Loucy (cell line): ENCODE measurements around the gene LMF1.

Experiments
- H2AFZ ChIP-seq: fragments of 200-600 bp; sonication (generic); 2 replicates; pipeline ENCODE4 v1.6.0; 2016; ENCODE audit warnings: antibody characterized with exemption, mild to moderate bottlenecking, low read length, moderate library complexity
- H3F3A ChIP-seq: fragments of 200-600 bp; 2 replicates; pipeline ENCODE4 v1.6.0; 2016; ENCODE audit warnings: antibody characterized with exemption, low read depth, mild to moderate bottlenecking
- H3K27me3 ChIP-seq: fragments of 200-600 bp; sonication (generic); 2 replicates; pipeline ENCODE4 v1.6.1; 2014; ENCODE audit warnings: low read length, mild to moderate bottlenecking; ENCODE audit not compliant: insufficient read depth, poor library complexity, severe bottlenecking
- H3K36me3 ChIP-seq: fragments of 200-600 bp; sonication (generic); 2 replicates; pipeline ENCODE4 v1.6.1; 2016; ENCODE audit warnings: low read length; ENCODE audit not compliant: insufficient read depth
- H3K4me1 ChIP-seq: fragments of 200-600 bp; sonication (generic); 2 replicates; pipeline ENCODE4 v1.5.1; 2014; ENCODE audit warnings: low read length, mild to moderate bottlenecking; ENCODE audit not compliant: insufficient read depth, poor library complexity, severe bottlenecking
- H3K4me2 ChIP-seq: fragments of 200-600 bp; sonication (generic); 2 replicates; pipeline ENCODE4 v1.6.0; 2014; ENCODE audit warnings: antibody characterized with exemption, low read length, low read depth, mild to moderate bottlenecking; ENCODE audit not compliant: poor library complexity, severe bottlenecking
- H3K4me3 ChIP-seq: fragments of 200-600 bp; sonication (generic); 2 replicates; pipeline ENCODE4 v1.5.1; 2014; ENCODE audit warnings: low read length, mild to moderate bottlenecking, mixed read lengths; ENCODE audit not compliant: poor library complexity, severe bottlenecking
- H3K79me2 ChIP-seq: fragments of 200-600 bp; sonication (generic); 2 replicates; pipeline ENCODE4 v1.6.1; 2014; ENCODE audit warnings: low read length; ENCODE audit not compliant: insufficient read depth
- H3K9ac ChIP-seq: fragments of 200-600 bp; sonication (generic); 2 replicates; pipeline ENCODE4 v1.6.0; 2014; ENCODE audit warnings: mild to moderate bottlenecking, low read depth, low read length, moderate library complexity; ENCODE audit not compliant: poor library complexity, severe bottlenecking
- H3K9me2 ChIP-seq: fragments of 200-600 bp; sonication (generic); replicated peaks from 2 replicates; pipeline ENCODE4 v1.6.1; 2016; ENCODE audit warnings: low read depth, low read length, mixed read lengths
- H3K9me3 ChIP-seq: fragments of 200-600 bp; sonication (generic); 2 replicates; pipeline ENCODE4 v1.6.1; 2014; ENCODE audit warnings: mild to moderate bottlenecking, antibody characterized with exemption, low read length, low read depth; ENCODE audit not compliant: insufficient read depth
- H4K20me1 ChIP-seq: fragments of 200-600 bp; sonication (generic); 2 replicates; pipeline ENCODE4 v1.6.0; 2014; ENCODE audit warnings: antibody characterized with exemption, low read length, mild to moderate bottlenecking; ENCODE audit not compliant: insufficient read depth, poor library complexity, severe bottlenecking
- CTCF ChIP-seq: fragments of 200-600 bp; sonication (generic); conservative IDR thresholded peaks from 2 replicates; pipeline ENCODE4 v1.5.1; 2014; ENCODE audit warnings: mild to moderate bottlenecking, antibody characterized with exemption, low read length
- EZH2phosphoT487 ChIP-seq: fragments of 200-600 bp; IDR thresholded peaks from 2 replicates; pipeline ENCODE4 v1.6.1; 2018; ENCODE audit warnings: antibody characterized with exemption, mild to moderate bottlenecking, moderate library complexity, borderline replicate concordance

LMF1 gene

GRCh38 chr16:988471-989353 is 17.9 kb upstream of the LMF1 start:
- Histone ChIP-seq H3K27me3 (no peaks in the 10 kb centered on the region), H4K20me1 (no peaks in the 10 kb centered on the region), H3K9ac (no peak overlapping the region), H3K4me3 (no peak overlapping the region), H3K4me1 (no peaks in the 10 kb centered on the region), H3K4me2 (no peak overlapping the region), H3K9me2 (no peaks in the 10 kb centered on the region), H3K36me3 (no peaks in the 10 kb centered on the region), H3K9me3 (no peaks in the 10 kb centered on the region), H3F3A (no peaks in the 10 kb centered on the region), H2AFZ (no peak overlapping the region), H3K79me2 (no peaks in the 10 kb centered on the region)
- TF ChIP-seq EZH2phosphoT487 (no peak), CTCF (no peak)

- no peaks in the 10 kb centered on the region for H3K79me2 ChIP-seq
- no peaks in the 10 kb centered on the region for H4K20me1 ChIP-seq
- no peaks in the 10 kb centered on the region for H3K9me2 ChIP-seq
- H3F3A ChIP-seq: no peaks in the 10 kb centered on the region
- H3K4me3 ChIP-seq: no peak overlapping the region
- TF ChIP-seq EZH2phosphoT487 (no peak), CTCF (no peak)
- H3K4me2 ChIP-seq: no peak overlapping the region
- H3K9me3 ChIP-seq: no peaks in the 10 kb centered on the region
- no peaks in the 10 kb centered on the region for H3K36me3 ChIP-seq
- no peak overlapping the region for H3K9ac ChIP-seq
- no peaks in the 10 kb centered on the region for H3K27me3 ChIP-seq
- H2AFZ ChIP-seq: no peak overlapping the region
- no peaks in the 10 kb centered on the region for H3K4me1 ChIP-seq
These were observed 17.1 kb upstream of the LMF1 start for GRCh38 chr16:987906-988305.

- Histone ChIP-seq H3K4me3 (no peak overlapping the region), H3F3A (no peaks in the 10 kb centered on the region), H2AFZ (no peak overlapping the region), H3K4me2 (no peak overlapping the region), H3K79me2 (no peaks in the 10 kb centered on the region), H3K9me2 (no peaks in the 10 kb centered on the region), H3K36me3 (no peaks in the 10 kb centered on the region), H3K4me1 (no peaks in the 10 kb centered on the region), H3K27me3 (no peaks in the 10 kb centered on the region), H4K20me1 (no peaks in the 10 kb centered on the region), H3K9ac (no peak overlapping the region), H3K9me3 (no peaks in the 10 kb centered on the region)
- TF ChIP-seq EZH2phosphoT487 (no peak), CTCF (no peak)
These were observed 16.3 kb upstream of the LMF1 start for GRCh38 chr16:986925-987582.
